ENCODE results near the gene PARD6B. TPM values are rescaled to one million over a fixed set of nuclear protein-coding genes. Genes with fewer than 3 reads are reported as not detected.
A peak's percentile ranks its signal among the peaks of the same experiment; 100 is the strongest.

Gene PARD6B
- total and polyA plus RNA-seq, 2 of the 13 experiments (the other 11 are each of a cell fraction or from before 2014, with no cell fraction given): 6.9 to 22.2 TPM

DNA sequence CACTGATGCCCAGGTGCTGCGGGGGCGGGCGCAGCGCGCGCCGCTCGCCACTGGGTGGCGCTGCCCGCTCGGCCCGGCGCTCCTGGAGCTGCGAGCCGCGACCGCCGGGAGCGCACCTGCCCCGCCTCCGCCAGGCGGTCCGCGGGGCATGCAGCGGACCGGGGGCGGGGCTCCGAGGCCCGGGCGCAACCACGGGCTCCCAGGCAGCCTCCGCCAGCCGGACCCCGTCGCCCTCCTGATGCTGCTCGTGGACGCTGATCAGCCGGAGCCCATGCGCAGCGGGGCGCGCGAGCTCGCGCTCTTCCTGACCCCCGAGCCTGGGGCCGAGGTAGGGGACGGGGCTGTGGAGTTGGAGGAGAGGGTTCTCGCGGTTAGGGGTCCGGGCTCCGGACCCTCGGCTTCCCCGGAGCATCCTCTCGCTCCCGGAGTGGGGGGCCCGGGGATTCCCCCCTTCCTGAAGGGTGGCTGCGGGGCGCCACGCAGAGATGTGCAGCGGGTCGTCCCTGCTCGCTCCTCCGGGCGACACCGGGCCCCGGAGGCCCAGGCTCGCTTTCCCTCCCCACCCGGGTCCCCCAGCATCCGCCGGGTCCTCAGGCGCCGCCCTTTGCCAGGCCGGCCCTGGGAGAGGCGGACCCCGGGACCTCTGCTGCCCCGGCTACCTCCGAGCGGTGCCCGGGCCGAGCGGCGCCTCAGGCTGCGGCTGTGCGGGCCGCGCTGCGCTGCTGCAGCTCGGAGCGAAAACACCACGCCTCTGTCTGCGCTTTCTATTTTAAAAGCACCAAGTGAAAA lies 63.7 kb downstream of the PARD6B start, which contains the start of gene BCAS4 (continued):
- TF ChIP-seq, protein P1, sequence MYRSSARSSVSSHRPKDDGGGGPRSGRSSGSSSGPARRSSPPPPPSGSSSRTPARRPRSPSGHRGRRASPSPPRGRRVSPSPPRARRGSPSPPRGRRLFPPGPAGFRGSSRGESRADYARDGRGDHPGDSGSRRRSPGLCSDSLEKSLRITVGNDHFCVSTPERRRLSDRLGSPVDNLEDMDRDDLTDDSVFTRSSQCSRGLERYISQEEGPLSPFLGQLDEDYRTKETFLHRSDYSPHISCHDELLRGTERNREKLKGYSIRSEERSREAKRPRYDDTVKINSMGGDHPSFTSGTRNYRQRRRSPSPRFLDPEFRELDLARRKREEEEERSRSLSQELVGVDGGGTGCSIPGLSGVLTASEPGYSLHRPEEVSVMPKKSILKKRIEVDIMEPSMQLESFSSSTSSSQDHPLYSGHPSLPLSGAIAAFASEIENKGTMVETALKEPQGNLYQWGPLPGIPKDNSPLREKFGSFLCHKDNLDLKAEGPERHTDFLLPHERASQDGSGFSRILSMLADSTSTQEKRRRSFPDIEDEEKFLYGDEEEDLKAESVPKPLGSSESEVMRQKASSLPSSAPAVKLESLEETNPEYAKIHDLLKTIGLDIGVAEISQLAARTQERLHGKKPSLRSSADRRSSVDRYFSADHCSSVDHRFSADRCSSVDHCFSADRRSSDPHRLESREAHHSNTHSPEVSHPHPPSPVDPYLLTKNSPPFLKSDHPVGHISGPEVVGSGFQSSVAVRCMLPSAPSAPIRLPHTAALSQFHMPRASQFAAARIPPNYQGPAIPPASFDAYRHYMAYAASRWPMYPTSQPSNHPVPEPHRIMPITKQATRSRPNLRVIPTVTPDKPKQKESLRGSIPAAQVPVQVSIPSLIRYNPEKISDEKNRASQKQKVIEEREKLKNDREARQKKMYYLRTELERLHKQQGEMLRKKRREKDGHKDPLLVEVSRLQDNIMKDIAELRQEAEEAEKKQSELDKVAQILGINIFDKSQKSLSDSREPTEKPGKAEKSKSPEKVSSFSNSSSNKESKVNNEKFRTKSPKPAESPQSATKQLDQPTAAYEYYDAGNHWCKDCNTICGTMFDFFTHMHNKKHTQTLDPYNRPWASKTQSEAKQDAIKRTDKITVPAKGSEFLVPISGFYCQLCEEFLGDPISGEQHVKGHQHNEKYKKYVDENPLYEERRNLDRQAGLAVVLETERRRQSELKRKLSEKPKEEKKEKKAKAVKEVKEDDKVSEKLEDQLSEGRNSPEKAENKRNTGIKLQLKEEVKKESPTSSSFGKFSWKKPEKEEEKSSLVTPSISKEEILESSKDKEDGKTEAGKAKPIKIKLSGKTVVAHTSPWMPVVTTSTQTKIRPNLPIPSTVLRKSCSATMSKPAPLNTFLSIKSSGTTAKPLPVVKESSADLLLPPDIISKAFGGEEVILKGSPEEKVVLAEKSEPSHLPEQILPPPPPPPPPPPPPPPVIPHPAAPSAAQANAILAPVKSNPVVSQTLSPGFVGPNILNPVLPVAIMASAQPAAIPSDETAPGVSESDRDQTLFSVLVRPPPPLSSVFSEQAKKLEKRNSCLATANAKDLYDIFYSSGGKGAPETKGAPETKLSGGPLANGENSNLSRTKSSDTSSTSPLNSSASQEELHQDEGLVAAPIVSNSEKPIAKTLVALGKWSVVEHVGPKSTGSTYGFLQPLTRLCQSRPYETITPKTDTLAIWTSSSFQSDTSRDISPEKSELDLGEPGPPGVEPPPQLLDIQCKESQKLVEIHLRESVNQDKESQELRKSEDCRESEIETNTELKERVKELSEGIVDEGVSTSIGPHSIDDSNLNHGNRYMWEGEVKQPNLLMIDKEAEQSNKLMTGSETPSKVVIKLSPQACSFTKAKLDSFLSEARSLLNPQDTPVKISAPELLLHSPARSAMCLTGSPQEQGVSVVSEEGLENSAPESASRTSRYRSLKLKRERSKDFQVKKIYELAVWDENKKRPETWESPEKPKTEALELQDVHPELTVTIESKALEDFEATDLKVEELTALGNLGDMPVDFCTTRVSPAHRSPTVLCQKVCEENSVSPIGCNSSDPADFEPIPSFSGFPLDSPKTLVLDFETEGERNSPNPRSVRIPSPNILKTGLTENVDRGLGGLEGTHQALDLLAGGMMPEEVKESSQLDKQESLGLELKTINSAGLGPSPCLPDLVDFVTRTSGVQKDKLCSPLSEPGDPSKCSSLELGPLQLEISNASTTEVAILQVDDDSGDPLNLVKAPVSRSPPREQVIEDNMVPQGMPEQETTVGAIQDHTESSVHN (CRISPR knock-in tag; IDR thresholded peaks at IDR 0.05): 0 out of 2 replicates have a peak, but pooled peaks have one; percentile 59
- TF ChIP-seq ZNF235 (CRISPR knock-in tag; IDR thresholded peaks at IDR 0.05; ENCODE audit: borderline replicate concordance): 0 out of 2 replicates have a peak, but pooled peaks have one; percentile 54
- TF ChIP-seq RBAK (CRISPR knock-in tag; IDR thresholded peaks at IDR 0.05): no peak
- no peak for TF ChIP-seq NR2F6 (IDR thresholded peaks at IDR 0.05)
- TF ChIP-seq NR2F6 (CRISPR knock-in tag; IDR thresholded peaks at IDR 0.05): 0 out of 2 replicates have a peak, but pooled peaks have one; percentile 10
- TF ChIP-seq BRCA1 (CRISPR knock-in tag; IDR thresholded peaks at IDR 0.05): 0 out of 2 replicates have a peak, but pooled peaks have one; percentile 35
- no peak for TF ChIP-seq NR3C1 (CRISPR knock-in tag; IDR thresholded peaks at IDR 0.05)
- TF ChIP-seq NFKBIZ (CRISPR knock-in tag; IDR thresholded peaks at IDR 0.05): peak; percentile 45; the same call in 1 of the 2 replicates
- TF ChIP-seq, protein P2, sequence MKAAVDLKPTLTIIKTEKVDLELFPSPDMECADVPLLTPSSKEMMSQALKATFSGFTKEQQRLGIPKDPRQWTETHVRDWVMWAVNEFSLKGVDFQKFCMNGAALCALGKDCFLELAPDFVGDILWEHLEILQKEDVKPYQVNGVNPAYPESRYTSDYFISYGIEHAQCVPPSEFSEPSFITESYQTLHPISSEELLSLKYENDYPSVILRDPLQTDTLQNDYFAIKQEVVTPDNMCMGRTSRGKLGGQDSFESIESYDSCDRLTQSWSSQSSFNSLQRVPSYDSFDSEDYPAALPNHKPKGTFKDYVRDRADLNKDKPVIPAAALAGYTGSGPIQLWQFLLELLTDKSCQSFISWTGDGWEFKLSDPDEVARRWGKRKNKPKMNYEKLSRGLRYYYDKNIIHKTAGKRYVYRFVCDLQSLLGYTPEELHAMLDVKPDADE (CRISPR knock-in tag; IDR thresholded peaks at IDR 0.05): peak; percentile 79
- TF ChIP-seq ZNF34 (CRISPR knock-in tag; IDR thresholded peaks at IDR 0.05; ENCODE audit: borderline replicate concordance): no peak; the same call in 1 of the 2 replicates
- TF ChIP-seq ASH2L (IDR thresholded peaks at IDR 0.05; ENCODE audit: insufficient read length, low read depth, low read length): peak; percentile 80
- TF ChIP-seq, protein P3, sequence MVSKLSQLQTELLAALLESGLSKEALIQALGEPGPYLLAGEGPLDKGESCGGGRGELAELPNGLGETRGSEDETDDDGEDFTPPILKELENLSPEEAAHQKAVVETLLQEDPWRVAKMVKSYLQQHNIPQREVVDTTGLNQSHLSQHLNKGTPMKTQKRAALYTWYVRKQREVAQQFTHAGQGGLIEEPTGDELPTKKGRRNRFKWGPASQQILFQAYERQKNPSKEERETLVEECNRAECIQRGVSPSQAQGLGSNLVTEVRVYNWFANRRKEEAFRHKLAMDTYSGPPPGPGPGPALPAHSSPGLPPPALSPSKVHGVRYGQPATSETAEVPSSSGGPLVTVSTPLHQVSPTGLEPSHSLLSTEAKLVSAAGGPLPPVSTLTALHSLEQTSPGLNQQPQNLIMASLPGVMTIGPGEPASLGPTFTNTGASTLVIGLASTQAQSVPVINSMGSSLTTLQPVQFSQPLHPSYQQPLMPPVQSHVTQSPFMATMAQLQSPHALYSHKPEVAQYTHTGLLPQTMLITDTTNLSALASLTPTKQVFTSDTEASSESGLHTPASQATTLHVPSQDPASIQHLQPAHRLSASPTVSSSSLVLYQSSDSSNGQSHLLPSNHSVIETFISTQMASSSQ (IDR thresholded peaks at IDR 0.05; ENCODE audit: low read depth): no peak
- TF ChIP-seq, protein P3 (CRISPR knock-in tag; IDR thresholded peaks at IDR 0.05; ENCODE audit: borderline replicate concordance): peak; percentile 35; the same call in 1 of the 2 replicates
- TF ChIP-seq MBNL3 (CRISPR knock-in tag; conservative IDR thresholded peaks at IDR 0.05): no peak
- TF ChIP-seq ADNP (CRISPR knock-in tag; IDR thresholded peaks at IDR 0.05): peak; percentile 56; the same call in 1 of the 2 replicates
- TF ChIP-seq RFXANK (CRISPR knock-in tag; IDR thresholded peaks at IDR 0.05): no peak

Measured in HepG2 (cell line).